ENCODE measurements around the gene BMPR1B. TPM values are rescaled to one million over a fixed set of nuclear protein-coding genes. Genes with fewer than 3 reads are reported as not detected.
"Not testable (repeated sequence)": the region's sequence is repeated elsewhere in the genome, so short reads cannot be mapped to it uniquely, and the experiment has no call there.

BMPR1B gene
- total RNA-seq, 1 experiment from 2014 or later: not detected

DNA sequence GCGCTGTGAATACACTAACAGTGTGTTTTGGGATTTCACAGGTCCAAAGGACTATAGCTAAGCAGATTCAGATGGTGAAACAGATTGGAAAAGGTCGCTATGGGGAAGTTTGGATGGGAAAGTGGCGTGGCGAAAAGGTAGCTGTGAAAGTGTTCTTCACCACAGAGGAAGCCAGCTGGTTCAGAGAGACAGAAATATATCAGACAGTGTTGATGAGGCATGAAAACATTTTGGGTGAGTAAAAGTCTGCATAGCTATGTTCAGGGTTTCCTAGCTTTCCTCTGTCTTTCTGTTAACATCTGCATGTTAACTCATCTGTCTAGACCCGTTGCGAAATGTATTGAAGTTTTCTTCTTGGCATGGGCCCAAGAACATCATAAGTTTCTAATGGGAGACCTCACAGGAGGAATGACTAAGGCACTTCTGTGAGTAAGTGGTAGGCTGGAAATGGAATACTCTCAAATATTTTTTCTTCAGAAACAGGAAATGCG is 372.1 kb downstream of the BMPR1B start:
- H3K4me3 ChIP-seq (replicated peaks in 1 of 2; ENCODE audit: low read depth in 1 of 2, low read length in 2 of 2): no peak overlapping the region
- no peaks in the 10 kb centered on the region for H3K27me3 ChIP-seq (ENCODE audit: insufficient read depth, low read length)
- no peaks in the 10 kb centered on the region for H3K9me2 ChIP-seq (ENCODE audit: insufficient read depth)
- no peak overlapping the region for H3K9ac ChIP-seq (ENCODE audit: low read length)
- TF ChIP-seq CEBPB (IDR thresholded peaks at IDR 0.05; ENCODE audit: low read depth) (peak; percentile 95), JUND (IDR thresholded peaks at IDR 0.05) (peak; percentile 51), ZFX (IDR thresholded peaks at IDR 0.05) (no peak), EGR1 (IDR thresholded peaks at IDR 0.05; ENCODE audit: low read depth) (no peak), RAD21 (IDR thresholded peaks at IDR 0.05; ENCODE audit: low read depth) (no peak), SIN3A (IDR thresholded peaks at IDR 0.05; ENCODE audit: low read depth) (no peak), POLR2A (IDR thresholded peaks at IDR 0.05; ENCODE audit: borderline replicate concordance, extremely low read depth, insufficient read depth, insufficient read length) (no peak), FOSL1 (IDR thresholded peaks at IDR 0.05; ENCODE audit: low read depth) (no peak), SP1 (IDR thresholded peaks at IDR 0.05; ENCODE audit: low read depth) (0 out of 2 replicates have a peak, but pooled peaks have one; percentile 30), POLR2AphosphoS5 (IDR thresholded peaks at IDR 0.05; ENCODE audit: low read depth, low read length) (peak; percentile 45), TCF7L2 (IDR thresholded peaks at IDR 0.05; ENCODE audit: borderline replicate concordance, extremely low read depth, insufficient read depth, insufficient read length) (no peak), YY1 (IDR thresholded peaks at IDR 0.05; ENCODE audit: extremely low read depth, insufficient replicate concordance, low read depth, low read length) (no peak), ELF1 (IDR thresholded peaks at IDR 0.05; ENCODE audit: borderline replicate concordance, low read depth) (no peak), CBX3 (IDR thresholded peaks at IDR 0.05; ENCODE audit: low read depth) (peak; percentile 51; the same call in 1 of the 2 replicates), EZH2phosphoT487 (IDR thresholded peaks at IDR 0.05; ENCODE audit: borderline replicate concordance) (no peak)
- TF ChIP-seq, protein P1, sequence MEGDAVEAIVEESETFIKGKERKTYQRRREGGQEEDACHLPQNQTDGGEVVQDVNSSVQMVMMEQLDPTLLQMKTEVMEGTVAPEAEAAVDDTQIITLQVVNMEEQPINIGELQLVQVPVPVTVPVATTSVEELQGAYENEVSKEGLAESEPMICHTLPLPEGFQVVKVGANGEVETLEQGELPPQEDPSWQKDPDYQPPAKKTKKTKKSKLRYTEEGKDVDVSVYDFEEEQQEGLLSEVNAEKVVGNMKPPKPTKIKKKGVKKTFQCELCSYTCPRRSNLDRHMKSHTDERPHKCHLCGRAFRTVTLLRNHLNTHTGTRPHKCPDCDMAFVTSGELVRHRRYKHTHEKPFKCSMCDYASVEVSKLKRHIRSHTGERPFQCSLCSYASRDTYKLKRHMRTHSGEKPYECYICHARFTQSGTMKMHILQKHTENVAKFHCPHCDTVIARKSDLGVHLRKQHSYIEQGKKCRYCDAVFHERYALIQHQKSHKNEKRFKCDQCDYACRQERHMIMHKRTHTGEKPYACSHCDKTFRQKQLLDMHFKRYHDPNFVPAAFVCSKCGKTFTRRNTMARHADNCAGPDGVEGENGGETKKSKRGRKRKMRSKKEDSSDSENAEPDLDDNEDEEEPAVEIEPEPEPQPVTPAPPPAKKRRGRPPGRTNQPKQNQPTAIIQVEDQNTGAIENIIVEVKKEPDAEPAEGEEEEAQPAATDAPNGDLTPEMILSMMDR (IDR thresholded peaks at IDR 0.05 in 2 of 3, conservative IDR thresholded peaks at IDR 0.05 in 1 of 3; ENCODE audit: borderline replicate concordance in 1 of 3, insufficient read depth in 1 of 3, low read depth in 2 of 3, low read length in 2 of 3): no peak
- TF ChIP-seq, protein P2, sequence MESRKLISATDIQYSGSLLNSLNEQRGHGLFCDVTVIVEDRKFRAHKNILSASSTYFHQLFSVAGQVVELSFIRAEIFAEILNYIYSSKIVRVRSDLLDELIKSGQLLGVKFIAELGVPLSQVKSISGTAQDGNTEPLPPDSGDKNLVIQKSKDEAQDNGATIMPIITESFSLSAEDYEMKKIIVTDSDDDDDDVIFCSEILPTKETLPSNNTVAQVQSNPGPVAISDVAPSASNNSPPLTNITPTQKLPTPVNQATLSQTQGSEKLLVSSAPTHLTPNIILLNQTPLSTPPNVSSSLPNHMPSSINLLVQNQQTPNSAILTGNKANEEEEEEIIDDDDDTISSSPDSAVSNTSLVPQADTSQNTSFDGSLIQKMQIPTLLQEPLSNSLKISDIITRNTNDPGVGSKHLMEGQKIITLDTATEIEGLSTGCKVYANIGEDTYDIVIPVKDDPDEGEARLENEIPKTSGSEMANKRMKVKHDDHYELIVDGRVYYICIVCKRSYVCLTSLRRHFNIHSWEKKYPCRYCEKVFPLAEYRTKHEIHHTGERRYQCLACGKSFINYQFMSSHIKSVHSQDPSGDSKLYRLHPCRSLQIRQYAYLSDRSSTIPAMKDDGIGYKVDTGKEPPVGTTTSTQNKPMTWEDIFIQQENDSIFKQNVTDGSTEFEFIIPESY (IDR thresholded peaks at IDR 0.05; ENCODE audit: extremely low read depth, insufficient replicate concordance, low read length): no peak
- TF ChIP-seq, protein P3, sequence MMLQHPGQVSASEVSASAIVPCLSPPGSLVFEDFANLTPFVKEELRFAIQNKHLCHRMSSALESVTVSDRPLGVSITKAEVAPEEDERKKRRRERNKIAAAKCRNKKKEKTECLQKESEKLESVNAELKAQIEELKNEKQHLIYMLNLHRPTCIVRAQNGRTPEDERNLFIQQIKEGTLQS (IDR thresholded peaks at IDR 0.05): no peak
- BruUV-seq (replicated peaks): no TSS peak
- CTCF ChIA-PET: interaction anchor here (0.7 kb wide), 1 partner anchor 35 kb away, joined by 3 read pairs; no protein-coding TSS in a partner anchor
- no peaks in the 10 kb centered on the region for H4K20me1 ChIP-seq (ENCODE audit: insufficient read depth)
- ATAC-seq (peak; percentile 55), DNase-seq (ENCODE audit: low read depth, low spot score) (peak; percentile 73)
- no peak overlapping the region for H3K27ac ChIP-seq (ENCODE audit: low read depth, low read length)
- H3K4me2 ChIP-seq (ENCODE audit: low read length): peak overlapping the region; percentile 31
- H3K4me1 ChIP-seq (ENCODE audit: control insufficient read depth in 1 of 2, insufficient read depth in 2 of 2, low read length in 2 of 2): peaks cover 8% of the 10 kb centered on the region in 2 experiments; a peak in 3 of 4 replicates
- no peaks in the 10 kb centered on the region for H3K36me3 ChIP-seq (ENCODE audit: control insufficient read depth in 1 of 2, insufficient read depth in 2 of 2, low read length in 2 of 2)
- intact Hi-C loops (cut with micrococcal nuclease): loop anchor here (10.0 kb wide), 1 partner anchor 1335 kb away; no protein-coding TSS in a partner anchor
- H3K9me3 ChIP-seq (ENCODE audit: control insufficient read depth in 1 of 2, insufficient read depth in 1 of 2, low read depth in 1 of 2, low read length in 2 of 2): no peaks in the 10 kb centered on the region
- no peaks in the 10 kb centered on the region for H3K79me2 ChIP-seq (ENCODE audit: insufficient read depth, low read length)
- POLR2A ChIA-PET: no interaction called here
- RAD21 ChIA-PET (ENCODE audit: low non-redundant PET in 1 of 2, low total read pairs in 2 of 2, uncharacterized antibody in 2 of 2, unreplicated experiment in 2 of 2): no interaction called here
- peak overlapping the region; percentile 6 for H2AFZ ChIP-seq (ENCODE audit: low read depth, low read length, poor library complexity, severe bottlenecking)

DNA sequence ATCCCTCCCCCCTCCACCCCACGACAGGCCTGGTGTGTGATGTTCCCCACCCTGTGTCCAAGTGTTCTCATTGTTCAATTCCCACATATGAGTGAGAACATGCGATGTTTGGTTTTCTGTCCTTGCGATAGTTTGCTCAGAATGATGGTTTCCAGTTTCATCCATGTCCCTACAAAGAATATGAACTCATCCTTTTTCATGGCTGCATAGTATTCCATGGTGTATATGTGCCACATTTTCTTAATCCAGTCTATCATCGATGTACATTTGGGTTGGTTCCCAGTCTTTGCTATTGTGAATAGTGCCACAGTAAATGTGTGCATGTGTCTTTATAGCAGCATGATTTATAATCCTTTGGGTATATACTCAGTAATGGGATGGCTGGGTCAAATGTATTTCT is 376.3 kb downstream of the BMPR1B start:
- H3K27ac ChIP-seq (ENCODE audit: low read depth, low read length); H3K27me3 ChIP-seq (ENCODE audit: insufficient read depth, low read length); CTCF ChIA-PET; H3K79me2 ChIP-seq (ENCODE audit: insufficient read depth, low read length); POLR2A ChIA-PET; H3K4me1 ChIP-seq (ENCODE audit: control insufficient read depth in 1 of 2, insufficient read depth in 2 of 2, low read length in 2 of 2); H3K9me3 ChIP-seq (ENCODE audit: control insufficient read depth in 1 of 2, insufficient read depth in 1 of 2, low read depth in 1 of 2, low read length in 2 of 2); H3K9me2 ChIP-seq (ENCODE audit: insufficient read depth); H4K20me1 ChIP-seq (ENCODE audit: insufficient read depth); intact Hi-C loops (cut with micrococcal nuclease); H3K36me3 ChIP-seq (ENCODE audit: control insufficient read depth in 1 of 2, insufficient read depth in 2 of 2, low read length in 2 of 2); ATAC-seq; H3K4me3 ChIP-seq (replicated peaks in 1 of 2; ENCODE audit: low read depth in 1 of 2, low read length in 2 of 2); H3K9ac ChIP-seq (ENCODE audit: low read length); RAD21 ChIA-PET (ENCODE audit: low non-redundant PET in 1 of 2, low total read pairs in 2 of 2, uncharacterized antibody in 2 of 2, unreplicated experiment in 2 of 2); BruUV-seq (replicated peaks); DNase-seq (ENCODE audit: low read depth, low spot score); H2AFZ ChIP-seq (ENCODE audit: low read depth, low read length, poor library complexity, severe bottlenecking); H3K4me2 ChIP-seq (ENCODE audit: low read length): not testable (repeated sequence)

All from HCT116 (cell line).